EL (cell line): ENCODE results near the gene C1orf21.
A peak's percentile ranks its signal among the peaks of the same experiment; 100 is the strongest.

Source experiments
- DNase-seq: peaks from one replicate; pipeline ENCODE4 v3.0.0-alpha.2; 2016

The C1orf21 gene

DNA sequence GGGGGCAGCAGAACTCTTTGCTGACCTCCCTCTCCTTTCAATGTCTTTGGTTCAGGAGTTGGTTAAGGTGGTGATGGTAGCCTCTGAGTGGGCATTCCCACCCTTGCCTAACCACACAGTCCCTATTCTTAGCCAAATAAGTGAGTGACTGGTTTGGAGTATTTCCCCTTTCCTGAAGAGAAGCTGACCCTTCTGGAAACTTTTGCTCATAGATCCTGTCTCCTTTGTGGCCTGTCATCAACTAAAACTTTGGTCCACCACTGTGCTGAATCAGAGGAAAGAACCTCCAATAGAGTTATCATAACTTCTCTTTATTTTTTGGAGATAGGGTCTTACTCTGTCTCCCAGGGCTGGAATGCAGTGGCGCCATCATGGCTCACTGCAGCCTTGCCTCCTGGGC, 31.1 kb downstream of the C1orf21 start:
- no peak for DNase-seq

DNA sequence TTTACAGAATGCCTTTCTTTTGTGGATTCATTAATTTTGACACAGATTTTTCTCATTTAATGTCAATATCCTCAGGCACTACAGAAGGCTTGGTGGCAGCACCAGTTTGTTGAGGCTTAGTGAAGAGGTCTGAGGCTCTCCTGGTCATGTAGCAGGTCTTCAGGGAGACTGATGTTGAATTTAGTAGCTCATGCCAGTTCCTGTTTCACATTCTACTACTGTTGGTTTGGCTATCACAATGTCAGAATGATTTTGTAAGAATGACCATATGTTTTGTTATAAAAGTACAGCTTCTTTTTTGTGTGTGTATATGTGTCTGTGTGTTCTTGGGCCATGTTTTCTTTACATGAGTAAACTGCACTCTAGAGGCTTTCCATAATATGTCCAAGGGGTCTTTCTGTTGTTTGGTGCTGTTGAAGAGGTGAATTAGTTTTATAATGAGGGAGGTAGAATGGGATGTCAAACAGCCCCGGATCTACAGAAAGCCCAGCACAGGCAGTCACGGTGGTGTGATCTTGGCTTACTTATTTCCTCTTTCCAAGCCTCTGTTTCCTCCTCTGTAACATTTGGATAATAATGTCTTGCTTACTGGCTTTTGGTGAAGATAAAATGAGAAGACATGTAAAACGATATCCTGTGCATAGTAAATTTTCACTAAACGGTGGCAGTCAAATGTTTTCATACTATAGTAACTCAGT, 32.0 kb downstream of the C1orf21 start:
- DNase-seq, result no peak

DNA sequence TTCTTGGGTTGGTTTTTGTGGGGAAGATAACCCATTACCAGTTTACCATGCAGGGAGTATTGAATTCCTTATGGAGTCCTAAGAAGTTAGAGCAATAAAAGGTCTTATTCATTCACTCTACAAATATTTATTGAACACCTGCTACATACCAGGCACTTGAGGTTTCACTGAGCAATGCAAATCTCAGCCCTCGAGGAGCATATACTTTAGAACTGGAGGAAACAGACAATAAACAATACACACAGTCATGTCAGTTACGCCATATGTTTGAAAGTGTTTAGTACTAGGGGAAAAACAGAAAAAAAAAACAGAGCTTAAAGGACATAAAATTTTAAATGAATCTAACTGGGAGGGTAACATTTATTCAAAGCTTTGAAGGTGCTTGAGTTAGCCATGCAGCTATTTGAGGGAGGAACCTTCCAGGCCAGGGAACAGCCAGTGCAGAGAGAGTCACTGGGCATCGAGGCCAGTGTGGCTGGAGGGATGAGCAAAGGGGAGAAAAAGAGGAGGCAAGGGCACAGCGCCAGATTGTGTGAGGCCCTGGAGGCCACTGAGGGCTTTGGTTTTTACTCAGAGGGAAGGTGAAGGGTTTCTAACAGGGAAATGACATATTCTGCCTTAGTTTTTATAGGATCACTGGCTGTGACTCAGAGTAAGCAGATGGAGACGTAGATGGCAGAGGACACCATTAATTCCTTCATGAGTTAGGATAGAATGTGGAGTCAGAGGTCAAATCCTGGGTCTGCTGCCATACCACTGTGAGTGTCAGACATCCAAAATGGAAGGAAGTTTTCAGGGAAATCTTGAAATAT, 32.7 kb downstream of the C1orf21 start:
- DNase-seq, result peak; percentile 66

DNA sequence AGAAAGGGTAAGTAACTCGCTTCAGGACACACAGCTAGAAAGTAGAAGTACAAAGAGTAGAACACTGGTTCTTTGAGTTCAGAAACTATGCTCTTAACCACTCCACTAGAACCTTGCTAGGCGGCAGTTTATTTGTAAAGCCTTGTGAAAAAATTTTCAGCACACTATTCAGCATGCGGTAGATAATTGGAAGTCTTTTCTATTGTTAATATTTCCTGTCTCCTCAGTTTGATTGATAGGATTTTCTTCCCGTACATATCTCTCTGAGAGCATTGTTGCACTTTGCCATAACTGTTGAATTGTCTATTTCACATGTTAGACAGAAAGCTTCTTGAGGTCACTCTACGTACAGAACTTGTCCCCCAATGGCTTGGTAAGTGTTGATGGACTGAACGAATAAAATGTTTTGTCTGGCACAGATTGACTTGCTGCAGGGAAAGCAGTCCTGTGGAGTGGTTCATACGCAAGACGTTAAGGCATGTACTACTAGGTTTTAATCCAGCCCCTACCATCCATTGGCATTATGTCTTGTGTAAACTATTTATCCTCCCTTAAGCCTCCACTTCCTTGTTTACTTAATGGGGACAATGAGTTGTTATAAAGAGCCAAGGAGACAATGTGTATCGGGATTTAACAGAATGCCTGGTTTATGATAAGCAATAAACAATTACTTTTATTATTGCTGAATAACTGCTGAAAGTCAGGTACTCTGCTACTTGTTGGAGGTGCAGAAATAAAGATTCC, 35.8 kb downstream of the C1orf21 start:
- DNase-seq, result no peak

DNA sequence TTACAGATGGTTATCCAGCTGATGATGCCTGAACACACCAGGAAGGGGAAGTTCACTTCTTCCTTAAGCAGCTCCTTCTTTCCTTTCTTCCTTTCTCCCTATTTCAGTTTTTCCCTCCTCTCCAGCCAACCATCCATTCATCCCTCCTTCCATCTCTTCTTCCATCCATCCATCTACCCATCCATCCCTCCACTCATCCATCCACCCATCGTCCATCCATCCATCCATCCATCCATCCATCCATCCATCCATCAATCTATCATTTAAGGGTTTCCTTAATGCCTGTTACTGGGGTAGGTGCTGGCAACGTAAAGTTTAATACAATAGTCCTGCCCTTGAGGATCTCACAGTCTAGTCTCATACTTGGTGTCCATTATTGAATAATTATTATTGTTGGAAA, 36.8 kb downstream of the C1orf21 start:
- DNase-seq, result no peak

DNA sequence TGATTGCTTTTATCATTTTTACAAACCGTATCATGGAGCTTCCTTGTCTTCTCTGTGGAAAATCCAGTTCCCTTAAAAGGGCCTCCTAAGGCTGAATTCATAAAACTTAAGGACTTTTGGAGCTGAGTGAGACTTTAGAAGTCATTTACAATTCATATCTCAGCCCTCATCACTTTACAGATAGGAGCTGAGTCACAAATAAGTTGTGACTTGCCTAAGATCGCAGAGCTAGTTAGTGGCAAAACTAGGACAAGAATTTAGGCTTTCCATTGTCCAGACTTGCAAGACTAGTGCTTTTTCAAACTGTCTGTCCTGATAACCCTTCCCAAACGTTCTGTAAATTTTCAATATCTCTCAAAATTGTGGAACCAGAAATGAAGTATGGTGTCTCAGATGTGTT, 37.3 kb downstream of the C1orf21 start:
- no peak for DNase-seq

DNA sequence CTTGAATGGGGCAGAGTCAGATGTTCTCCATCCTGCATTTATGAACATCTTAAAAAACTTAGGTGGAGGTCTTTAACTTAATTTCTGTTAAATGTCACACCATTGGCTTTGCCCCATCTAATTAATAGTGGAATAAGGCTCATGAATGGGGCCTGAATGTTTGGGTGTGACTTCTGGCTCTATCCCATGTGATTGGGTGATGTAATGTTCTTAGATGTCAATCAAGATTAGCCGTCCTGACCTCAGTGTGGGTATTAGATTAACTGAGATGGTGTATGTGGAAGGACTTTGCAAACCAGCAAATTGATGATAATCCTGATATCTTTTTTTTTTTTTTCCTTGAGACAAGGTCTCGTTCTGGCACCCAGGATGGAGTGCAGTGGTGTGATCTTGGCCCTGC, 38.1 kb downstream of the C1orf21 start:
- DNase-seq, result no peak

DNA sequence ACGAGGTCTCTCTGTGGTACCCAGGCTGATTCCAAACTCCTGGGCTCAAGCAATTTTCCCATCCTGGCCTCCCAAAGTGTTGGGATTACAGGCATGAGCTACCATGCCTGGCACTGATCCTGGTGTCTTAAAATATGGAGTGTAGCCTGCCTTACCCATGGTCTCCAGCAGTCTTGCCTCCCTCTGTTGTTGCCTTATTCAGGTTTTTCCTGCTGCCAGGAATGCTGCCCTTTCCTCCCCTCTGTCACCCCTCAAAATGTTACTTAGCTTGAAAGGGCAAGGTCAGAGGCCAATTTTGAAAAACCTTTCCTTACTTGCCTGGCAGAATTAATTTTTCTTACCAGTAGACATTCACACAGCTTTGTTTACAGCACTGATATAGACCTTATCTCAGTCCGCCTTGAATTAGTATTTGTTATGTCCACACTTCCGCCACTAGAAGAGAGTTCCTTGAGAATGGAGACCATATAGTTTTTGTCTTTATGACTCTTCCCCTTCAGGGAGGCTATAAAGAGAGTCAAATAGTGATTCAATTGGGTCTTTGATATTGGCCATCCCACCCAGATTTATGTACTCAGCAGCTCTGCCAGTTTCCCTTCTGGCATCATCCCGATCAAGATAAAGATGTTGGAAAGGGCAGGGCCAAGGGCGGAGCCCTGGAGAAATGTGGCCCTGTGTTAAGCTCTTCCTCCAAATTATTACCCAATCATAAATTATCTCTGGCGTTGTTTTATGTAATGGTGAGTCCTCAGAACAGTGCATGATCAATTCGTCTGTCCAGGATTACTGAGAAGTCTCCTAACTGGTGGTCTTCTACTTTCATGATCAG, 38.8 kb downstream of the C1orf21 start:
- DNase-seq, result no peak

DNA sequence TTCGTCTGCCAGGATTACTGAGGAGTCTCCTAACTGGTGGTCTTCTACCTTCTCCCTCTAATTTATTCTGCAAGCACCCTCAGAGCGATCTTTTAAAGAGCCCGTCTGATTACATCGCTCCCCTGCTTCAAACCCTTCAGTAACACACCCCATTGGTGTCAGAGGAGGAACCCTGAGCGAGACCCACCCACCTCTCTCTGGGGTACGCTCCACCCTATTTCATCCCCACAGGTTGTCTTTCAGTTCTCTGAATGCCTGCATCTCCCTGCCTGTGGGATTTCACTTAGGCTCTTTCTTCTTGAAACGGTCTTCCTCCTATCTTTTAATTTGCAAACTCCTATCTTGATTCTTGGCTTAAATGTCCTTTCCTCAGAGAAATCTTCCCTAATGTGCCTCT, 39.4 kb downstream of the C1orf21 start:
- no peak for DNase-seq

DNA sequence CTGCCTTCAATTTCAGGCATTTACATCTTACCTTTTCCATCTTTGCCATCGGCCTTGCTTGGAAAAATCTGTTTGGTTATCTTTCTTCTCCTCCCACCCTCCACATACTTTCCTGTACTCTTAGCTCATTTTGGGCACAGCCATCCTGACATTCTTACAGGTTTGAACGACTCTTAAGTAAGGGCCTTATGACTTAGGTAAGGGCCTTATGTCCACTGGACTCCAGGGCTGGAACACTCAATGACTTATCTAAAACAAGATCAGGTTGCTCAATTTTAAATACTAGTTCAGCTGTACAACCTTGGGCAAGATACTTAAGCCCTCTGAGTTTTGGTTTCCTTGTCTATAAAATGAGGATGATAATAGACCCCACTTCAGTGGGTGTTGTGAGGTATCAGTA, 40.9 kb downstream of the C1orf21 start:
- no peak for DNase-seq

DNA sequence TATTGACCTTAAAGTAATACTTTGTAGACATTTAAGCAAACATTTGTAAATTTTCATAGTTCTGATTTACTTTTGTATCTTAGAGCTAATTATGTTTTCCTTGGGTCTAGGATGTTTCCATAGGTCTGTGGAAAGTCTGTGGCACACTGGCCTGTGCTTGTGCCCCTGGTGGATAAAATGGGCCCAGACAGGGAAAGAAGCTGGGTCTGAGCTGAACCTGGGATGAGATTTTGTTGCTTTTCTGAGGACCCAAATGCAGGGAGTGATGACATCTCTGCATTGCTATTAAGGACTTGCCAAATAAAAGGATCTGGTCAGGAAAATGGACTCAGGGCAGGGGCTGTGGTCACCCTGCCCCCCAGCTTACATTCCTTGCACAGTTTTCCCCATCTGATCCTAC, 41.8 kb downstream of the C1orf21 start:
- DNase-seq, result no peak

DNA sequence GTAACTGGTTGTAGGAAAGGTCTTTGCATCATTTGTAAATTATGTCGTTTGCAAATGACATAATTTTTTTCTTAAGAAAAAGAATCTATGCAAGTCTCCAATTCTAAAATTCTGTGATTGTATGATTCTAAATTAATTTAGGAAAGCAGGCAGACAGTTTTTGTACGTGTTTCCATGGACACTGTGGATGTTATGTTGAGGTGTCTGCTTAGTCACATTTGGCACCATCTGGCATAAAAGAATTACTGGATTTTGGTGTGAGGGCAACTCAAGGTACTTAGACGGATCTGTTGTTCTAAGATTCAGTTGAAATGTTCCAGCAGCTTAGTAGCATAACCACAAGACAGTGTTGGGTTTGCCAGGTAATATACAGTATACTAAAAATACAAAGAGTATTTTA, 42.5 kb downstream of the C1orf21 start:
- DNase-seq, result no peak

DNA sequence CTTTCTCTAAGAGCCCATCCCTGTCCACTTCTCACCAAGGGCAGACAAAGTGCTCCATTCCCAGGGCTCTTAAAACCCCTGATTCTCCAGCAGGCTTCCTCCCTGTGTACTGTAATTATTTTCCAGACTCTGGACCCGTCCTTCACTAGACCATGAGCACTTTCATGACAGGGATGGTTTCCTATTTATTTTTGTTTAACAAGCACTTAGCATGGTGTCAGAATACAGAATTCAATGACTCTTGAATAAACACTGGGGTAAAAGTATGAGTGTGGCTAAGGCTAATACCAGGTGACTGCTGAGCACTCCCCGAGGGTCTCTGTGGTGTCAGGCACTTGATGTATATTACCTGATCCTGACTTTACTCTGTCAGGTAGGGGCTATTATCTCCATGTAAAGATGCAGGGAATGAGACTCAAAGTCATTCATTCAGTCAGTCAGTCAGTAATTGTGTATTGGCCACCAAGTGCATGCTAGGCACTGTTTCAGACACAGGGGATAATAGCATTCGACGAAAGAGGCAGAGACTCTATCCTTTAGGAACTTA, 47.2 kb downstream of the C1orf21 start:
- DNase-seq, result no peak

DNA sequence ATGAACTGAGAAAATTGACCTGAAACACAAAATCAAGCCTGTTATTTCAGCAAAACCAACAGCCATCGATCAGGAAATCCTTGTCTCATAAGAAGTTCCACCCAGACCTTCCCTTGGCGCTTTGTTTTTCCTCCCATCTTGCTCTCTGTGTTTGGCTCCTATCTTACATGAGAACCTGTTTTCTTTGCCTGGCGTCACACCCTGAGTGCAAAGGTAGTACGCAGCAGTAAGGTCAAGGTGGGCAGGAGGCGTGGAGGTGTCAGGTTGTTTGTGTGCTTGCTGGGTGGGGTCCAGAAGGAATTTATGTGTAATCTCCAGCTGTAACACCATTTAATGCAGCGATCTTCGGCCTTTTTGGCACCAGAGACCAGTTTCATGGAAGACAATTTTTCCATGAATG, 50.5 kb downstream of the C1orf21 start:
- no peak for DNase-seq

DNA sequence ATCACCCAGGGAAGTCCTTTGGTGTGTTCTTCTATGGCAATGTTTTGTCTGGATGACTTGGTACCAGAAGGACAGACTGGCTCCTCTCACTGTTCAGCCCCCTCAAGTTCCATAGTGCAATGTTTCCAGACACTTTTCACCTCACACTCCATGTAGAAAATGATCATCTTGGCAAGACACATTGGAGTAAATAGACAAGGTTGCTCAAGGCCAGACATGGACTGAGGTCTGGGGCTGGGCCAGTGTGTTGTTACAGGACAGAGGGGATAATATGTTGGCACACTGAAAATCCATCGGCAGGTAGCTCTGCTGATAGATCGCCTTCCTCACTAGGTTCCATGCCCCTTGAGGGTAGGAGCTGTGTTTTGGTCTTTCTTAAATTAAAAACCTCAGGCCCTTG, 51.5 kb downstream of the C1orf21 start:
- no peak for DNase-seq

DNA sequence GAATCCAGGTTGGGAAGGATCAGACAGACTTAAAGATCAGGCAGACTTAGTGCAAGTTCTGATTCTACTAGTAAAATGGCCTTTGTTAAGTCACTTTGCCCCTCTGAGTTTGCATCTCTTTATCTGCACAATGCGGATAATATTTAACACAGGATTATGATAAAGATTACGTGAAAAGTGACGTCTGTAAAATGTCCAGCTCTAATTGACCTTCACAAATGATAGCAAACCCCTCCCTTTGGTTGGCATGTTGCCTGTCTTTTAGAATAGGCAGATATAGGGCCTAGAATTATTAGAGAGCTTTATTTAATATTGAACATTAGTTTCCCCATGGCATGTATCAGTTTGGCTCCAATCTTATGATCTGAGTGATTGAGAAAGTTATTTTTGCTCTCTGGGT, 55.4 kb downstream of the C1orf21 start:
- DNase-seq, result no peak

DNA sequence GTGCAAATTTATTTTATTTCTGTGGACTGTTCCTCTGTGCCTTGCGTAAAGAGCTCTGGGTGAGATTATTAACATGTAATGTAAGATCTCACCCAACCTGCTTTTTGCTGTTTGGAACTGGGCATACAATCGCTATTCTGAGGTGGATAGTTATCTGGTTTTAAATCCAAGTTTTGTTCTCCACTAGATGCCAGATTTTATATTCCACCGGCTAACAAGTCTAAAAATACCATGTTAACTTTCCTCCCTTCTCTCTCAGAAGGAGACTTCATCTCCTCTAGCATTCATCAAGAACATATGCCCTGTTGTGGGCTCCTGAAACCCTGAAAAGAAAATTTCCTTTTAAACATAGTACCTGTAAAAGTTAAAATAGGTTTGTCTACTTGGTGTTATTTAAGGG, 56.4 kb downstream of the C1orf21 start:
- DNase-seq, result no peak

DNA sequence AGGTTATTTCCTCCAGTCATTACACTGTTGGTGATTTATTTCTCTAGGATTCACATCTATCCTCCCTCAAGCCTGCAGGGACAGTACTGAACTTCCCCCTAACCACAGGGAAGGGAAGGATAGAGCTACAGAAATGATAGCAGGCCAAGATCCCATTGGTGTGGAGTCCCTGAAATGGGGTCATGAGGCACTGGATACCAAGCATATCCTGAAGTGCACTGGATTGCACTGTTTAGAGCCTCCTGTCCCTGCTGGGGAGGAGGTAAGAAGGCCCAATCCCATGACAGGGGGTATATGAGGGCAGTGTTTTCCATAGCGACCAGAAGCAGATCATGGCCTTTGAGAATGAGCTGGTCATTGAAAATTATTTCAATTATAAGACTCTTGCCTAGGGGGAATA, 56.8 kb downstream of the C1orf21 start:
- no peak for DNase-seq

DNA sequence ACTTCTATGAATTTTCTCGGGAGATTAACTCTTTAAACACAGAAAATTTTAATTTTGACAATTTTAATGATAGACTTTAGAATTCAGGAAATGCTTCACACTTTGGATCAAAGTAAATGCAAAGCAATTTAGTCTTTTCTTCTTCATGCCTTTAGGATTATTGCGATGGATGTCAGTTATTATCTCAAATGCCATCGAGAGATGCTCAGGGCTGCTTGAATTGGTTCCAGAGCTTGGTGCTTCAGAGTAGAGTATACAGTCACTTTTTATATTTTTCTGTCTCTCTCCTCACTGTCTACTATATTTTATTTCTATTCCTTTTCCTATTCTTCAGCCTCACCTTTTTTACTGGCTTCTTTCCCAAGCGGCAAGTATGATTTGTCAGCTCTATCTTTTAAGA, 59.2 kb downstream of the C1orf21 start:
- no peak for DNase-seq

DNA sequence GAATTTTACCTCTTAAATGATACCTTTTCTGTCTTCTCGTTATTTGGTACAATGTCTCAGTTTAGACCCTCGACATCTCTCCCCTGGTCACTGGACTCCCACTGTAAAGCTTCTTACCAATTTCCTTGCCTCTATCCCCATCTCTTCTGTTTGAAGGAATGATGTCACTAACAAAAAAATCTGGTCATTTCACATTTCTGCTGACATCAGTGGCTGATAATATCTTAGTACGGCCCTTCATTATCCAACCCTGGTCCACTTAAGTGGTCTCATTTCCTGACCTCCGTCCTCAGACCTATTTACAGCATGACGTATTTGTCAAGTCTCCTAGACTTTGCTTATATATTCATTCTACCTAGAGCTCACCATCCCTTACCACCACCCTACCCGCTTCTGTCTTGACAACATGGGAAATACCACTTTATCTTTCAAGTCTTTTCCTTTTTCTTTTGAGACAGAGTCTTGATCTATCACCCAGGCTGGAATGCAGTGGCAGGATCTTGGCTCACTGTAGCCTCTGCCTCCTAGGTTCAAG, 60.9 kb downstream of the C1orf21 start:
- DNase-seq, result no peak

DNA sequence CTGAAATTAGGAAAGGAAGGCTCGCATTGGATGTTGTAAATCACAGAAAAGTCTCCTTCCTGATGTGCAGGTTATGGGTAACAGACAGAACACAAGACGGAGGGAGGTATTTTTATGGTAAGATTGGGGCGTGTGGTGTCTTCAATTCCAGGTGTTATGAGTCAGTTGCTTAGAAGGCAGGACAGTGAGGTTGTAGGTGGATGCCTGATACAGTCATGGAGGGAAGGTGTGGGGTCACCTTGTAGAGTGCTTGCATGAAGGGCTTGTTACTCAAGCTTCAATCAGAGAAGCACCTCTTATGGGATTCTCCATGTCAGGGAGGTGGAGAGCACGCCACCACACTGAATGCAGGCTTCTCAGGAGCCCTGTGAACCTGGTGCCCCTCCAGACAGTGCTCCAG, 63.1 kb downstream of the C1orf21 start:
- DNase-seq, result no peak

DNA sequence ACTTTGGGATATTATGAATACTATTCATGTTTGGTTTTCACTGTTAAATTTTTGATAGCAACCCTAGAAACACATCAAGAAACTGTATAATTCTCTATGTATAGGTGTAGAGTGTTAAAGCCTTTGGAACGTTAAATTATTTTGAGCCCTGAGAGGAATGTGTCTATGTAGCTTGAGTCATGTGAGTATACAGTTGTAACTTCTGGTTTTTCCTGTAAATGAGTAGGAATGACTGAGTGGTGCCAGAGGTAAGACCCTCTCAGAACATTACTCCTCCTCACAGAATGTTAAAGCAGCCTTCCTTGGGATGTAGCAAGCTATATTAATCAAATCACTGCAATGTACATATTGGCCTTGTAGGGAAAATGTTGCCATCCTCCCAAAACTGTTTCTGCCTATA, 69.0 kb downstream of the C1orf21 start:
- DNase-seq, result no peak

DNA sequence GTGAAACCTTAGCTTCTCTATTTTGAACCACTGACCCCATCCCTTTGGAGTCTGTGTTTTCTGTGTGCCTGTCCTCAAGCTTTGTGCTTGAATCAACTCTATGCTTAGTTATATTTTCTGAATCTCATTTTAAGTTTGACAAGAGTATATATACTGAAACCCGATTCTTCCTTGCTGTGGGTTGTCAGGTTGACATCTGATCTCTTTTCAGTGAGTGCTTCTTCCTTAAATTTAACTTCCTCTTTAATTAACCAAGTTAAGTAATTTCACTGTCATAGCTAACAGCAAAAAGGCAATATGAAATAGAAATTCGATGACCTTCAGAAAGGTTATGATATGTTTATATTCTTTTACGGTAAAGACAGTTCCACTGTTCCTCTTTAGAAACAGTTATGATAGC, 69.4 kb downstream of the C1orf21 start:
- no peak for DNase-seq
